ENCODE data around the gene UBE2I.
A peak's percentile ranks its signal among the peaks of the same experiment; 100 is the strongest.
"Not testable (repeated sequence)": the region's sequence is repeated elsewhere in the genome, so short reads cannot be mapped to it uniquely, and the experiment has no call there.

The UBE2I gene

GRCh38 chr16:1308977-1309885 is at the start of gene UBE2I:
Gene UBE2I (plus strand): TSS chr16:1309636. CDS start chr16:1314031, 4,395 bp downstream.
- DNase-seq: peak; percentile 75 to 99 (median 96)

- DNase-seq: no peak
Observed at GRCh38 chr16:1259760-1260068, 49.7 kb upstream of the UBE2I start.

- no peak for DNase-seq
Observed at GRCh38 chr16:1260101-1260680, 49.2 kb upstream of the UBE2I start.

GRCh38 chr16:1261131-1261892 is 48.1 kb upstream of the UBE2I start:
- DNase-seq: no peak

GRCh38 chr16:1262210-1262845 is 47.1 kb upstream of the UBE2I start:
- DNase-seq: no peak

- no peak for DNase-seq
Observed at GRCh38 chr16:1262846-1263221, 46.6 kb upstream of the UBE2I start.

GRCh38 chr16:1263591-1264344 is 45.7 kb upstream of the UBE2I start:
- no peak for DNase-seq

- DNase-seq: no peak
Observed at GRCh38 chr16:1264345-1265089, 44.9 kb upstream of the UBE2I start.

GRCh38 chr16:1265090-1265630 is 44.3 kb upstream of the UBE2I start:
- no peak for DNase-seq

GRCh38 chr16:1265826-1266225 is 43.6 kb upstream of the UBE2I start:
- DNase-seq: no peak

GRCh38 chr16:1269418-1269817 is 40.0 kb upstream of the UBE2I start:
- DNase-seq: not testable (repeated sequence)

- DNase-seq: no peak
Observed at GRCh38 chr16:1271380-1271723, 38.1 kb upstream of the UBE2I start.

- DNase-seq: peak in 17 of 51 donors; percentile 2 to 56 (median 20)
Observed at GRCh38 chr16:1271724-1272413, 37.6 kb upstream of the UBE2I start.

GRCh38 chr16:1272453-1273198 is 36.8 kb upstream of the UBE2I start:
- DNase-seq: no peak

GRCh38 chr16:1273816-1274215 is 35.6 kb upstream of the UBE2I start:
- DNase-seq: no peak

GRCh38 chr16:1274767-1275166 is 34.7 kb upstream of the UBE2I start:
- no peak for DNase-seq

GRCh38 chr16:1275791-1276579 is 33.5 kb upstream of the UBE2I start:
- DNase-seq: no peak

GRCh38 chr16:1276580-1276878 is 32.9 kb upstream of the UBE2I start:
- no peak for DNase-seq
